DOHH2 (cell line): ENCODE results near the gene DDX41.

Experiments used
- H3F3A ChIP-seq: fragments of 200-600 bp; sonication (generic), shearing (Covaris generic); 2 replicates; pipeline ENCODE4 v1.6.0; 2016; ENCODE audit warnings: antibody characterized with exemption, mild to moderate bottlenecking; ENCODE audit not compliant: control insufficient read depth, insufficient read depth
- H3K27ac ChIP-seq: fragments of 200-600 bp; sonication (generic); 2 replicates; pipeline ENCODE4 v1.5.1; 2014; ENCODE audit warnings: low read depth, mild to moderate bottlenecking, low read length, moderate library complexity
- H3K27me3 ChIP-seq: fragments of 200-600 bp; sonication (generic); 2 replicates; pipeline ENCODE4 v1.6.1; 2014; ENCODE audit warnings: mild to moderate bottlenecking, low read length, mixed read lengths; ENCODE audit not compliant: control insufficient read depth
- H3K36me3 ChIP-seq: fragments of 200-600 bp; sonication (generic); 2 replicates; pipeline ENCODE4 v1.6.1; 2014; ENCODE audit warnings: mild to moderate bottlenecking, low read length, moderate library complexity, mixed read lengths; ENCODE audit not compliant: control insufficient read depth
- H3K4me1 ChIP-seq: fragments of 200-600 bp; sonication (generic); 2 replicates; pipeline ENCODE4 v1.6.1; 2014; ENCODE audit warnings: mild to moderate bottlenecking, low read length, mixed read lengths; ENCODE audit not compliant: control insufficient read depth
- H3K4me2 ChIP-seq: fragments of 200-600 bp; sonication (generic); 2 replicates; pipeline ENCODE4 v1.6.0; 2014; ENCODE audit warnings: mild to moderate bottlenecking, low read length, moderate library complexity
- H3K4me3 ChIP-seq: fragments of 200-600 bp; sonication (generic); 2 replicates; pipeline ENCODE4 v1.5.1; 2014; ENCODE audit warnings: mild to moderate bottlenecking, low read length, mixed read lengths
- H3K79me2 ChIP-seq: fragments of 200-600 bp; sonication (generic); 2 replicates; pipeline ENCODE4 v1.6.1; 2014; ENCODE audit warnings: mild to moderate bottlenecking, low read length, mixed read lengths; ENCODE audit not compliant: control insufficient read depth
- H3K9me2 ChIP-seq: fragments of 200-600 bp; sonication (generic); replicated peaks from 2 replicates; pipeline ENCODE4 v1.6.1; 2014; ENCODE audit warnings: mild to moderate bottlenecking, low read length, mixed read lengths; ENCODE audit not compliant: control insufficient read depth
- H3K9me3 ChIP-seq: fragments of 200-600 bp; sonication (generic); 2 replicates; pipeline ENCODE4 v1.6.1; 2014; ENCODE audit warnings: antibody characterized with exemption, low read length, mixed read lengths; ENCODE audit not compliant: control insufficient read depth, insufficient read depth
- H4K20me1 ChIP-seq: fragments of 200-600 bp; sonication (generic); 2 replicates; pipeline ENCODE4 v1.6.0; 2014; ENCODE audit warnings: low read depth, mild to moderate bottlenecking, antibody characterized with exemption, low read length, moderate library complexity; ENCODE audit not compliant: control insufficient read depth, insufficient read depth
- CTCF ChIP-seq: fragments of 200-600 bp; sonication (generic); IDR thresholded peaks from one replicate; pipeline ENCODE4 v1.5.1; 2014; ENCODE audit warnings: antibody characterized with exemption, mild to moderate bottlenecking, low read depth, low read length; ENCODE audit not compliant: poor library complexity, severe bottlenecking
- EZH2phosphoT487 ChIP-seq: fragments of 200-600 bp; sonication (generic); IDR thresholded peaks from 2 replicates; pipeline ENCODE4 v1.6.1; 2017; ENCODE audit warnings: borderline replicate concordance, mild to moderate bottlenecking, antibody characterized with exemption, low read length, moderate library complexity, mixed read lengths

The DDX41 gene

GRCh38 chr5:177474846-177475562 is 41.8 kb downstream of the DDX41 start:
- peaks cover 9% of the 10 kb centered on the region; the same call in 1 of the 2 replicates for H3F3A ChIP-seq
- no peak overlapping the region for H3K27ac ChIP-seq
- no peaks in the 10 kb centered on the region for H3K27me3 ChIP-seq
- TF ChIP-seq EZH2phosphoT487, result no peak
- no peak for TF ChIP-seq CTCF
- no peaks in the 10 kb centered on the region for H3K9me2 ChIP-seq
- no peak overlapping the region for H3K4me2 ChIP-seq
- H4K20me1 ChIP-seq, result peaks cover 13% of the 10 kb centered on the region; the same call in 1 of the 2 replicates
- peaks cover 27% of the 10 kb centered on the region for H3K79me2 ChIP-seq
- H3K9me3 ChIP-seq, result no peaks in the 10 kb centered on the region
- peaks cover 66% of the 10 kb centered on the region for H3K4me1 ChIP-seq
- H3K36me3 ChIP-seq, result peaks cover 17% of the 10 kb centered on the region
- H3K4me3 ChIP-seq, result no peak overlapping the region

- Histone ChIP-seq H3K9me2 (no peaks in the 10 kb centered on the region), H3K4me1 (peaks cover 56% of the 10 kb centered on the region), H3K4me2 (peak overlapping the region; percentile 46; the same call in 1 of the 2 replicates), H4K20me1 (peaks cover 13% of the 10 kb centered on the region; the same call in 1 of the 2 replicates), H3K36me3 (peaks cover 17% of the 10 kb centered on the region), H3K4me3 (peak overlapping the region; percentile 37; the same call in 1 of the 2 replicates), H3K27ac (no peak overlapping the region), H3K9me3 (no peaks in the 10 kb centered on the region), H3K27me3 (no peaks in the 10 kb centered on the region), H3F3A (0 out of 2 replicates have a peak, but pooled peaks cover 6% of the 10 kb centered on the region), H3K79me2 (peaks cover 36% of the 10 kb centered on the region)
- TF ChIP-seq EZH2phosphoT487, result no peak
- no peak for TF ChIP-seq CTCF
These were observed 42.7 kb downstream of the DDX41 start for GRCh38 chr5:177474002-177474476.

GRCh38 chr5:177473443-177474001 is 43.2 kb downstream of the DDX41 start, which contains the start of gene DBN1:
Gene DBN1 (minus strand): TSS chr5:177473634. CDS start chr5:177473521, 113 bp downstream.
- peak within 1 kb of the TSS; percentile 85 for H3K4me3 ChIP-seq
- peaks cover 13% of the 10 kb centered on the region; the same call in 1 of the 2 replicates for H4K20me1 ChIP-seq
- peaks cover 36% of the 10 kb centered on the region for H3K79me2 ChIP-seq
- H3K4me1 ChIP-seq, result peaks cover 51% of the 10 kb centered on the region
- no peaks in the 10 kb centered on the region for H3K9me3 ChIP-seq
- peak within 1 kb of the TSS; percentile 95 for H3K4me2 ChIP-seq
- TF ChIP-seq CTCF (no peak), EZH2phosphoT487 (no peak)
- H3K27ac ChIP-seq, result peak within 1 kb of the TSS; percentile 36; the same call in 1 of the 2 replicates
- no peaks in the 10 kb centered on the region for H3K9me2 ChIP-seq
- peaks cover 20% of the 10 kb centered on the region for H3K36me3 ChIP-seq
- H3K27me3 ChIP-seq, result no peaks in the 10 kb centered on the region
- H3F3A ChIP-seq, result 0 out of 2 replicates have a peak, but pooled peaks cover 6% of the 10 kb centered on the region
